ENCODE data around the gene TSPAN5. TPM values are rescaled to one million over a fixed set of nuclear protein-coding genes. Genes with fewer than 3 reads are reported as not detected.

The TSPAN5 gene
- total RNA-seq, 1 donor from 2014 or later: 61.4 TPM

DNA sequence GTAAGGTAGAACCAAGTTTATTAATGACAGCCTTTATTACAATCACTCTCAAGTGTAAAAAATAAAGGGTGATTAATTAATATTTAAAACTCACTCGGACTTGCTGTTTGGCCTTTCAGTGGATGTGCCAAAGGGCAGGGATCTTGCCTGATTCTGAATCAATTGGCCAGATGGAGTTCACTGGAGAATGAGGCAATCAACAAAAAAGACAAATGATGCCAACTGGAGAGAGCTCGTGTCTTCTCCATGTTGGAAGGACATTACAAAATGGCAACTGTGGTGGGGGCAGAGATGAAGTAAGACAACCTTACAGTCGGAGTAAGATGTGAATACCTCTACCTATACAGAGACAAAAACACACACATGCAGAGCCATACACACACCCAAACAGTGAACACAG, 188.0 kb downstream of the TSPAN5 start:
- Histone ChIP-seq H3K36me3 (ENCODE audit: insufficient read depth, low read length) (peaks cover 24% of the 10 kb centered on the region), H3K4me1 (ENCODE audit: insufficient read depth, low read length) (peaks cover 43% of the 10 kb centered on the region), H3K9ac (ENCODE audit: low read length) (no peak overlapping the region), H3K4me3 (ENCODE audit: insufficient read depth, low read depth, low read length) (no peak overlapping the region), H3K79me2 (ENCODE audit: insufficient read depth, low read length) (no peaks in the 10 kb centered on the region), H3K9me3 (ENCODE audit: insufficient read depth, low read depth, low read length) (no peaks in the 10 kb centered on the region), H2AFZ (ENCODE audit: low read depth, low read length) (no peak overlapping the region), H3K4me2 (ENCODE audit: low read length) (peak overlapping the region; percentile 40), H3K27me3 (ENCODE audit: insufficient read depth, low read length) (no peaks in the 10 kb centered on the region), H3K27ac (ENCODE audit: low read depth, low read length) (peak overlapping the region; percentile 77), H4K20me1 (ENCODE audit: insufficient read depth, low read length) (no peaks in the 10 kb centered on the region)
- TF ChIP-seq, protein P1, sequence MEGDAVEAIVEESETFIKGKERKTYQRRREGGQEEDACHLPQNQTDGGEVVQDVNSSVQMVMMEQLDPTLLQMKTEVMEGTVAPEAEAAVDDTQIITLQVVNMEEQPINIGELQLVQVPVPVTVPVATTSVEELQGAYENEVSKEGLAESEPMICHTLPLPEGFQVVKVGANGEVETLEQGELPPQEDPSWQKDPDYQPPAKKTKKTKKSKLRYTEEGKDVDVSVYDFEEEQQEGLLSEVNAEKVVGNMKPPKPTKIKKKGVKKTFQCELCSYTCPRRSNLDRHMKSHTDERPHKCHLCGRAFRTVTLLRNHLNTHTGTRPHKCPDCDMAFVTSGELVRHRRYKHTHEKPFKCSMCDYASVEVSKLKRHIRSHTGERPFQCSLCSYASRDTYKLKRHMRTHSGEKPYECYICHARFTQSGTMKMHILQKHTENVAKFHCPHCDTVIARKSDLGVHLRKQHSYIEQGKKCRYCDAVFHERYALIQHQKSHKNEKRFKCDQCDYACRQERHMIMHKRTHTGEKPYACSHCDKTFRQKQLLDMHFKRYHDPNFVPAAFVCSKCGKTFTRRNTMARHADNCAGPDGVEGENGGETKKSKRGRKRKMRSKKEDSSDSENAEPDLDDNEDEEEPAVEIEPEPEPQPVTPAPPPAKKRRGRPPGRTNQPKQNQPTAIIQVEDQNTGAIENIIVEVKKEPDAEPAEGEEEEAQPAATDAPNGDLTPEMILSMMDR (IDR thresholded peaks at IDR 0.05; ENCODE audit: insufficient read depth, low read depth, low read length): no peak
- TF ChIP-seq EZH2 (IDR thresholded peaks at IDR 0.05; ENCODE audit: insufficient read depth, low read length): no peak
- no peak for FAIRE-seq
- H3K36me3 Mint-ChIP-seq (ENCODE audit: low read depth, unreplicated experiment): peaks cover 16% of the 10 kb centered on the region
- no peaks in the 10 kb centered on the region for H3K9me3 Mint-ChIP-seq (ENCODE audit: unreplicated experiment)
- no peak for DNase-seq (ENCODE audit: low read depth)
- no peaks in the 10 kb centered on the region for H3K27me3 Mint-ChIP-seq (ENCODE audit: low read depth, unreplicated experiment)
- peaks cover 51% of the 10 kb centered on the region for H3K4me1 Mint-ChIP-seq (ENCODE audit: low read depth, unreplicated experiment)
- peak overlapping the region; percentile 58 for H3K4me3 Mint-ChIP-seq (ENCODE audit: unreplicated experiment)
- H3K27ac Mint-ChIP-seq (ENCODE audit: unreplicated experiment): peak overlapping the region; percentile 90

DNA sequence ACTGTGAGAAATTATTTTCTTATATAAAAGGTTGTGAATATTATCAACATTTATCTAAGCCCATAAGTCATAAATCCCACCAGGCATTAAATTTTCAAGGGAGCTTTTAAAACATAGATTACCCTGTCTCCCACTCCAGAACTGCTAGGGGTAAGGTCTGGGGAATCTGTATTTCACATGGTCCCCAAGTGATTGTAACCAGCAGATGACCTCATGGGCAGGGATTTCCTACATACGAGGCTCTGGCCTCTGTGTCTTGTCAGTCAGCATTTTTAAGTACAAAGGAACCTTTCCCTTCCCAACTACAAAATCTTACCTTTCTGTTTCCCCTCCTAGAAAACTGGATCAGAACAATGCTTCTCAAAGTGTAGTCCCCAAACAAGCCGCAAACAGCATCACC, 188.6 kb downstream of the TSPAN5 start:
- H3K27ac ChIP-seq (ENCODE audit: low read depth, low read length): peak overlapping the region; percentile 5
- H3K9me3 Mint-ChIP-seq (ENCODE audit: unreplicated experiment): no peaks in the 10 kb centered on the region
- H3K36me3 ChIP-seq (ENCODE audit: insufficient read depth, low read length): peaks cover 19% of the 10 kb centered on the region
- no peaks in the 10 kb centered on the region for H3K9me3 ChIP-seq (ENCODE audit: insufficient read depth, low read depth, low read length)
- peak overlapping the region; percentile 40 for H3K4me2 ChIP-seq (ENCODE audit: low read length)
- H3K4me3 ChIP-seq (ENCODE audit: insufficient read depth, low read depth, low read length): no peak overlapping the region
- H2AFZ ChIP-seq (ENCODE audit: low read depth, low read length): no peak overlapping the region
- no peak for FAIRE-seq
- no peaks in the 10 kb centered on the region for H3K27me3 Mint-ChIP-seq (ENCODE audit: low read depth, unreplicated experiment)
- no peak overlapping the region for H3K4me3 Mint-ChIP-seq (ENCODE audit: unreplicated experiment)
- H3K27ac Mint-ChIP-seq (ENCODE audit: unreplicated experiment): peak overlapping the region; percentile 90
- H3K9ac ChIP-seq (ENCODE audit: low read length): no peak overlapping the region
- H4K20me1 ChIP-seq (ENCODE audit: insufficient read depth, low read length): no peaks in the 10 kb centered on the region
- H3K4me1 ChIP-seq (ENCODE audit: insufficient read depth, low read length): peaks cover 43% of the 10 kb centered on the region
- H3K79me2 ChIP-seq (ENCODE audit: insufficient read depth, low read length): no peaks in the 10 kb centered on the region
- TF ChIP-seq EZH2 (IDR thresholded peaks at IDR 0.05; ENCODE audit: insufficient read depth, low read length): no peak
- TF ChIP-seq, protein P1 (IDR thresholded peaks at IDR 0.05; ENCODE audit: insufficient read depth, low read depth, low read length): no peak
- peaks cover 51% of the 10 kb centered on the region for H3K4me1 Mint-ChIP-seq (ENCODE audit: low read depth, unreplicated experiment)
- DNase-seq (ENCODE audit: low read depth): no peak
- no peaks in the 10 kb centered on the region for H3K27me3 ChIP-seq (ENCODE audit: insufficient read depth, low read length)
- peaks cover 13% of the 10 kb centered on the region for H3K36me3 Mint-ChIP-seq (ENCODE audit: low read depth, unreplicated experiment)

DNA sequence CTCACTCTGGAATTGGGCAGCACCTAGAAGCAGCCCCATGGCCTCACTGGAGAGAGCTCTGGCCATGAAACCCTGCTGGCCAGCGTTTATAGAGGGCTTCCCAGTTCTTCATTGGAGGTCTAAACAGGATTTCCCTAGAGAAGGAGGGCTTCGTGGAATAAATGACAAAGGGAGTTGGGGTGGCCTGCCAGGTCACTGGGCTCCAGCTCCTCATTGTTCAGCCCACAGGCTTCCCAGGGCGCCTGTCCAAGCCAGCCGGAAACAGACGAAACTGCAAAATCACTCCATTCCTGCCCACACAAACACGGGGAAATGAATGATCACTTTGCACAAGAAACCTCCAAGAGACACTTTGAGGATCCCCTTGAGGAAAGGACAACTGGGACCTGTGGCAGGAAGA, 189.7 kb downstream of the TSPAN5 start:
- Mint-ChIP-seq H3K27me3 (ENCODE audit: low read depth, unreplicated experiment) (no peaks in the 10 kb centered on the region), H3K4me3 (ENCODE audit: unreplicated experiment) (no peak overlapping the region), H3K9me3 (ENCODE audit: unreplicated experiment) (no peaks in the 10 kb centered on the region), H3K27ac (ENCODE audit: unreplicated experiment) (peak overlapping the region; percentile 42), H3K4me1 (ENCODE audit: low read depth, unreplicated experiment) (peaks cover 44% of the 10 kb centered on the region), H3K36me3 (ENCODE audit: low read depth, unreplicated experiment) (peaks cover 13% of the 10 kb centered on the region)
- no peaks in the 10 kb centered on the region for H3K79me2 ChIP-seq (ENCODE audit: insufficient read depth, low read length)
- no peak for FAIRE-seq
- TF ChIP-seq, protein P1 (IDR thresholded peaks at IDR 0.05; ENCODE audit: insufficient read depth, low read depth, low read length): no peak
- no peak for TF ChIP-seq EZH2 (IDR thresholded peaks at IDR 0.05; ENCODE audit: insufficient read depth, low read length)
- H4K20me1 ChIP-seq (ENCODE audit: insufficient read depth, low read length): no peaks in the 10 kb centered on the region
- H3K27ac ChIP-seq (ENCODE audit: low read depth, low read length): peak overlapping the region; percentile 79
- peak overlapping the region; percentile 60 for H3K4me2 ChIP-seq (ENCODE audit: low read length)
- no peak overlapping the region for H3K4me3 ChIP-seq (ENCODE audit: insufficient read depth, low read depth, low read length)
- DNase-seq (ENCODE audit: low read depth): peak; percentile 80
- peak overlapping the region; percentile 59 for H3K9ac ChIP-seq (ENCODE audit: low read length)
- H2AFZ ChIP-seq (ENCODE audit: low read depth, low read length): no peak overlapping the region
- H3K27me3 ChIP-seq (ENCODE audit: insufficient read depth, low read length): no peaks in the 10 kb centered on the region
- H3K9me3 ChIP-seq (ENCODE audit: insufficient read depth, low read depth, low read length): no peaks in the 10 kb centered on the region
- peaks cover 17% of the 10 kb centered on the region for H3K36me3 ChIP-seq (ENCODE audit: insufficient read depth, low read length)
- H3K4me1 ChIP-seq (ENCODE audit: insufficient read depth, low read length): peaks cover 43% of the 10 kb centered on the region
